Keratinocyte (primary cell): ENCODE measurements around the gene TCP11L2. TPM values are rescaled to one million over a fixed set of nuclear protein-coding genes. Genes with fewer than 3 reads are reported as not detected.

Experiments
- DNase-seq: peaks from one replicate; pipeline ENCODE4 v3.0.0-alpha.2; 2011; ENCODE audit warnings: low read depth, missing footprints, low spot score
- FAIRE-seq: peaks from 2 replicates; lab custom pipeline; 2011; peaks lifted over from hg19 to GRCh38; lab: Jason Lieb, UNC
- H2AFZ ChIP-seq: 2 replicates; pipeline ENCODE4 v1.6.0; 2012; ENCODE audit warnings: low read length, control low read depth, inconsistent platforms; ENCODE audit not compliant: control insufficient read depth
- H3K27ac ChIP-seq: 2 replicates; pipeline ENCODE4 v1.5.1; 2011; ENCODE audit warnings: low read length; ENCODE audit not compliant: control insufficient read depth, insufficient read depth
- H3K27me3 ChIP-seq: 3 replicates; pipeline ENCODE4 v1.6.0; 2011; ENCODE audit warnings: low read length; ENCODE audit not compliant: control insufficient read depth, insufficient read depth; ENCODE audit errors: extremely low read depth
- H3K36me3 ChIP-seq, 2 experiments: 2 replicates in 1 of 2; 3 replicates in 1 of 2; pipeline ENCODE4 v1.5.1; 2011; ENCODE audit warnings: low read length in 2 of 2, mild to moderate bottlenecking in 1 of 2; ENCODE audit not compliant: control insufficient read depth in 2 of 2, insufficient read depth in 2 of 2; ENCODE audit errors: extremely low read depth in 1 of 2
- H3K4me1 ChIP-seq: 3 replicates; pipeline ENCODE4 v1.5.1; 2011; ENCODE audit warnings: low read length; ENCODE audit not compliant: control insufficient read depth, insufficient read depth; ENCODE audit errors: extremely low read depth
- H3K4me2 ChIP-seq: 3 replicates; pipeline ENCODE4 v1.6.0; 2011; ENCODE audit warnings: low read depth, low read length; ENCODE audit not compliant: control insufficient read depth, insufficient read depth; ENCODE audit errors: extremely low read depth
- H3K4me3 ChIP-seq, 3 experiments: fragments of 200-600 bp in 1 of 3; sonication (generic) in 1 of 3; 2 replicates in 2 of 3; 3 replicates in 1 of 3; pipeline ENCODE4 v1.5.1; 2011 to 2016; ENCODE audit warnings: low read length in 3 of 3, mild to moderate bottlenecking in 3 of 3, control low read depth in 2 of 3, inconsistent platforms in 1 of 3, low read depth in 1 of 3, mixed read lengths in 1 of 3, mixed run types in 1 of 3, moderate library complexity in 1 of 3; ENCODE audit not compliant: control insufficient read depth in 2 of 3, insufficient read depth in 2 of 3; ENCODE audit errors: extremely low read depth in 1 of 3
- H3K79me2 ChIP-seq: 2 replicates; pipeline ENCODE4 v1.6.0; 2012; ENCODE audit warnings: low read length; ENCODE audit not compliant: control insufficient read depth, insufficient read depth
- H3K9ac ChIP-seq: 3 replicates; pipeline ENCODE4 v1.6.0; 2011; ENCODE audit warnings: low read length; ENCODE audit not compliant: control insufficient read depth, insufficient read depth; ENCODE audit errors: extremely low read depth
- H3K9me1 ChIP-seq: 3 replicates; pipeline ENCODE4 v1.6.0; 2011; ENCODE audit warnings: low read length; ENCODE audit not compliant: control insufficient read depth, insufficient read depth; ENCODE audit errors: extremely low read depth
- H3K9me3 ChIP-seq: 2 replicates; pipeline ENCODE4 v1.5.1; 2012; ENCODE audit warnings: low read depth, low read length; ENCODE audit not compliant: control insufficient read depth
- H4K20me1 ChIP-seq: 3 replicates; pipeline ENCODE4 v1.6.0; 2011; ENCODE audit warnings: low read length; ENCODE audit not compliant: control insufficient read depth, insufficient read depth; ENCODE audit errors: extremely low read depth
- EZH2 ChIP-seq: IDR thresholded peaks from one replicate; pipeline ENCODE4 v1.6.1; 2012; ENCODE audit warnings: inconsistent platforms, mild to moderate bottlenecking, low read length, moderate library complexity
- dilution Hi-C: fragments of 300-500 bp; cut with MboI; formaldehyde crosslinking; loops from one replicate; pipeline ENCODE4 v1.7.0; 2020; ENCODE audit warnings: low sequenced_read_pairs; ENCODE audit not compliant: extremely low pct_ligation_motif_present
- polyA plus RNA-seq, 5 experiments: library from polyadenylated mRNA; depleted of rRNA in 3 of 5; stranded (reverse) in 3 of 5; stranded (forward) in 1 of 5; unstranded in 1 of 5; fragments of >200 nt; gene quantifications; 1 replicate in 1 of 5; 2 replicates in 3 of 5; 3 replicates in 1 of 5; pipeline versions ENCODE4 v1.2.1 to v1.2.3, GENCODE V29; 2011 to 2012; ENCODE audit warnings: missing spikeins in 2 of 5, low read depth in 1 of 5, low replicate concordance in 1 of 5
- TF ChIP-seq, protein P1 (sequence below), 3 experiments: IDR thresholded peaks in 1 of 3; conservative IDR thresholded peaks in 1 of 3; optimal IDR thresholded peaks in 1 of 3; 2 replicates in 2 of 3; 3 replicates in 1 of 3; pipeline versions ENCODE3 to v1.5.1; 2011; ENCODE audit warnings: low read length in 3 of 3, mild to moderate bottlenecking in 3 of 3, moderate library complexity in 2 of 3, control low read depth in 1 of 3, inconsistent platforms in 1 of 3; ENCODE audit not compliant: insufficient read depth in 2 of 3; ENCODE audit errors: extremely low read depth in 1 of 3

Gene TCP11L2
- polyA plus RNA-seq, 1 donor (not counting 4 experiments of a cell fraction or from before 2014, with no cell fraction given), result 6.1 TPM

DNA sequence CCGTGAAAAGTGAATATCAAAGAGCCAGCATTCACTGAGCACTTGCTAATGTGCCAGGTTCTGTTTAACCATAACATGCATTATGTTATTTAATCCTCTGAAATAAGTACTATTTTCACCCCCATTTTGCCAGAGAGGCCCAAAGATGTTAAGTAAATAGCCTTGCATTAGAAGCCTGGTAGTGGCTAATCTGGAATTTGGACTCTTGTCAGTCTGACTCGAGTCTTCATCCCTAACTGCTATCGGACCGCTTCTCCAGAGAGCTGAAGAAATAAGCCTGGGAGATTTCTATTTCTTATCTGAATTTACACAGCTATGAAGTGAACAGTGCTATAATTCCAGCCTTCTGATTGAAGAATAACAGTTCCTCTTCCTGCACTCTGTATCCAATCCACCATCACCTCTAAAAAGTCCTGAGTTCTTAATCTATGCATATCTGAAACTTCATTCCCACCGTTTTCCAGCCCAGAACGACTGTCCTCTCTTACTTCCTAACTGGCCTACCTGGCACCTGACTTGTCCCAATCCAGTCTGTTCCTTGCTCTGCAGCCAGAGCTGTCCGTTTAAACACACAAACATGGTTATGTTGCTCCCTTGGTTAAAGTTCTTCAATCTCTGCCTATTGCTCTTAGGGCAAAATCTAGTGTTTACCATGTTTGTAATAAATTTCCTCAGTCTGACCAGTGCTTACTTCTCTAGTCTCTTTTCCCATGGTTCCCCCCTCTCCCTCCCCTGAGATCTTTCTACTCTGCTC is 57.3 kb downstream of the TCP11L2 start:
- Histone ChIP-seq H3K36me3 (no peaks in the 10 kb centered on the region), H3K27ac (no peak overlapping the region), H4K20me1 (no peaks in the 10 kb centered on the region), H3K4me3 (no peak overlapping the region), H3K4me2 (no peak overlapping the region), H3K79me2 (peaks cover 47% of the 10 kb centered on the region), H3K27me3 (no peaks in the 10 kb centered on the region), H3K9ac (no peak overlapping the region), H3K9me1 (no peaks in the 10 kb centered on the region), H2AFZ (no peak overlapping the region), H3K4me1 (peaks cover 9% of the 10 kb centered on the region), H3K9me3 (no peaks in the 10 kb centered on the region)
- no peak for DNase-seq
- dilution Hi-C loops, result no loop called here
- FAIRE-seq, result no peak
- TF ChIP-seq, protein P1, sequence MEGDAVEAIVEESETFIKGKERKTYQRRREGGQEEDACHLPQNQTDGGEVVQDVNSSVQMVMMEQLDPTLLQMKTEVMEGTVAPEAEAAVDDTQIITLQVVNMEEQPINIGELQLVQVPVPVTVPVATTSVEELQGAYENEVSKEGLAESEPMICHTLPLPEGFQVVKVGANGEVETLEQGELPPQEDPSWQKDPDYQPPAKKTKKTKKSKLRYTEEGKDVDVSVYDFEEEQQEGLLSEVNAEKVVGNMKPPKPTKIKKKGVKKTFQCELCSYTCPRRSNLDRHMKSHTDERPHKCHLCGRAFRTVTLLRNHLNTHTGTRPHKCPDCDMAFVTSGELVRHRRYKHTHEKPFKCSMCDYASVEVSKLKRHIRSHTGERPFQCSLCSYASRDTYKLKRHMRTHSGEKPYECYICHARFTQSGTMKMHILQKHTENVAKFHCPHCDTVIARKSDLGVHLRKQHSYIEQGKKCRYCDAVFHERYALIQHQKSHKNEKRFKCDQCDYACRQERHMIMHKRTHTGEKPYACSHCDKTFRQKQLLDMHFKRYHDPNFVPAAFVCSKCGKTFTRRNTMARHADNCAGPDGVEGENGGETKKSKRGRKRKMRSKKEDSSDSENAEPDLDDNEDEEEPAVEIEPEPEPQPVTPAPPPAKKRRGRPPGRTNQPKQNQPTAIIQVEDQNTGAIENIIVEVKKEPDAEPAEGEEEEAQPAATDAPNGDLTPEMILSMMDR (optimal IDR thresholded peaks at IDR 0.05 in 1 of 3, IDR thresholded peaks at IDR 0.05 in 1 of 3, conservative IDR thresholded peaks at IDR 0.05 in 1 of 3; ENCODE audit: extremely low read depth in 1 of 3, insufficient read depth in 2 of 3, low read length in 3 of 3), result no peak
- TF ChIP-seq EZH2, result no peak

DNA sequence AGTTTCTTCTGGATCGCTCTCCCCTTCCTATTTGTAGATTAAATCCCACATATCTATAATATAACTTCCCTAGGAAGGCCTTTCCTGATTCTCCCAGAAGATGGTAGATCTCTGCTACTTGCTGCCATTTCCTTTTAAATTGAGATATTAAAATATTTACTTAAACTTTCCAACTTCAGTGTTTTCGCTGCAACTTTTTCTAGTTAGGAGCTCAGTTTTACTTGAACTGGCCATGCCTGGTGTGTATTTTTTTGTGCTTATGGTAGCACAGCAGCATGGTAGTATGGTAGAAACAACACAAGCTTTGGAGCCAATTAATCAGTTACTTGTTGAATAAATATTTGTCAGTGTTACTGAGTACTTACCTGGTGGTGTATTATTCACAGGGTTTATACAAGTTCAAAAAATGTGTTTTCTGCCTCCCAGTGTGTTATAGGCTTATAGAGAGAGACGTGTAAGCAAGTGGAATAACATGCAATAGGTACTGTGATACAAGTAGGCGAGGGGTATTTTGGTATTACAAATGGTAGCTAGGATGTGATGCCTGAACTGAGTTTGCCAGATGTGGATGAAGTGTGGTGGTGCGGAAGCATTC is 58.0 kb downstream of the TCP11L2 start:
- Histone ChIP-seq H3K36me3 (no peaks in the 10 kb centered on the region), H3K27ac (no peak overlapping the region), H3K79me2 (peaks cover 47% of the 10 kb centered on the region), H3K27me3 (no peaks in the 10 kb centered on the region), H3K9me1 (no peaks in the 10 kb centered on the region), H3K9me3 (no peaks in the 10 kb centered on the region), H4K20me1 (no peaks in the 10 kb centered on the region), H3K9ac (no peak overlapping the region), H3K4me2 (no peak overlapping the region), H2AFZ (no peak overlapping the region), H3K4me1 (peaks cover 9% of the 10 kb centered on the region), H3K4me3 (no peak overlapping the region)
- dilution Hi-C loops, result no loop called here
- no peak for DNase-seq
- FAIRE-seq, result no peak
- TF ChIP-seq, protein P1 (optimal IDR thresholded peaks at IDR 0.05 in 1 of 3, IDR thresholded peaks at IDR 0.05 in 1 of 3, conservative IDR thresholded peaks at IDR 0.05 in 1 of 3; ENCODE audit: extremely low read depth in 1 of 3, insufficient read depth in 2 of 3, low read length in 3 of 3), result no peak
- no peak for TF ChIP-seq EZH2
